ENCODE data around the gene MSI2. TPM values are rescaled to one million over a fixed set of nuclear protein-coding genes. Genes with fewer than 3 reads are reported as not detected.
A peak's percentile ranks its signal among the peaks of the same experiment; 100 is the strongest.

Gene MSI2
- total and polyA plus RNA-seq, 2 experiments from 2014 or later = 4.3 to 17.9 TPM

GRCh38 chr17:57605675-57606105, 349.4 kb downstream of the MSI2 start:
- DNase-seq = no peak
- Histone ChIP-seq H3K27me3 (replicated peaks; ENCODE audit: insufficient read depth) (no peaks in the 10 kb centered on the region), H3K27ac (no peak overlapping the region), H3K36me3 (ENCODE audit: low read depth) (no peaks in the 10 kb centered on the region), H3K9me3 (ENCODE audit: low read depth) (no peaks in the 10 kb centered on the region), H3K9ac (no peak overlapping the region), H3K9me2 (ENCODE audit: insufficient read depth) (no peaks in the 10 kb centered on the region), H3K4me1 (ENCODE audit: insufficient read depth) (no peaks in the 10 kb centered on the region; the same call in 1 of the 2 replicates), H3F3A (ENCODE audit: insufficient read depth) (no peaks in the 10 kb centered on the region), H3K4me3 (no peak overlapping the region), H2AFZ (no peak overlapping the region), H3K79me2 (ENCODE audit: insufficient read depth) (no peaks in the 10 kb centered on the region), H4K20me1 (ENCODE audit: insufficient read depth) (no peaks in the 10 kb centered on the region), H3K4me2 (ENCODE audit: unreplicated experiment) (no peak overlapping the region)
- TF ChIP-seq EZH2phosphoT487 (IDR thresholded peaks at IDR 0.05; ENCODE audit: insufficient read depth, low read depth) (no peak), EZH2 (IDR thresholded peaks at IDR 0.05; ENCODE audit: insufficient read depth, poor library complexity, severe bottlenecking) (no peak)
- in situ Hi-C loops (cut with MboI) = no loop called here
- 94 to 95% methylated on average over 5 of the region's 5 CpGs for WGBS, 2 experiments (ENCODE audit: low coverage in 1 of 2, low lambda C conversion rate in 2 of 2, missing lambda C conversion rate in 2 of 2)

- H3K9me2 ChIP-seq (ENCODE audit: insufficient read depth) = no peaks in the 10 kb centered on the region
- no peaks in the 10 kb centered on the region for H3K79me2 ChIP-seq (ENCODE audit: insufficient read depth)
- in situ Hi-C loops (cut with MboI) = no loop called here
- H2AFZ ChIP-seq = no peak overlapping the region
- H3K4me2 ChIP-seq (ENCODE audit: unreplicated experiment) = no peak overlapping the region
- 96 to 98% methylated on average over 6 of the region's 6 CpGs for WGBS, 2 experiments (ENCODE audit: low coverage in 1 of 2, low lambda C conversion rate in 2 of 2, missing lambda C conversion rate in 2 of 2)
- H3K27ac ChIP-seq = no peak overlapping the region
- no peaks in the 10 kb centered on the region for H4K20me1 ChIP-seq (ENCODE audit: insufficient read depth)
- H3K36me3 ChIP-seq (ENCODE audit: low read depth) = no peaks in the 10 kb centered on the region
- TF ChIP-seq EZH2phosphoT487 (IDR thresholded peaks at IDR 0.05; ENCODE audit: insufficient read depth, low read depth) (no peak), EZH2 (IDR thresholded peaks at IDR 0.05; ENCODE audit: insufficient read depth, poor library complexity, severe bottlenecking) (no peak)
- H3F3A ChIP-seq (ENCODE audit: insufficient read depth) = no peaks in the 10 kb centered on the region
- H3K4me3 ChIP-seq = no peak overlapping the region
- DNase-seq = no peak
- no peaks in the 10 kb centered on the region for H3K27me3 ChIP-seq (replicated peaks; ENCODE audit: insufficient read depth)
- H3K9ac ChIP-seq = no peak overlapping the region
- H3K4me1 ChIP-seq (ENCODE audit: insufficient read depth) = no peaks in the 10 kb centered on the region; the same call in 1 of the 2 replicates
- H3K9me3 ChIP-seq (ENCODE audit: low read depth) = no peaks in the 10 kb centered on the region
Measured at GRCh38 chr17:57606111-57606875, 350.0 kb downstream of the MSI2 start.

- WGBS, 2 experiments (ENCODE audit: low coverage in 1 of 2, low lambda C conversion rate in 2 of 2, missing lambda C conversion rate in 2 of 2) = 85 to 88% methylated on average over 12 of the region's 12 CpGs
- no peak overlapping the region for H3K27ac ChIP-seq
- no peak for TF ChIP-seq EZH2phosphoT487 (IDR thresholded peaks at IDR 0.05; ENCODE audit: insufficient read depth, low read depth)
Measured at GRCh38 chr17:57607553-57608120, 351.3 kb downstream of the MSI2 start.

GRCh38 chr17:57608369-57609124, 352.2 kb downstream of the MSI2 start:
- 86 to 93% methylated on average over 11 to 12 of the region's 12 CpGs for WGBS, 2 experiments (ENCODE audit: low coverage in 1 of 2, low lambda C conversion rate in 2 of 2, missing lambda C conversion rate in 2 of 2)
- Histone ChIP-seq H4K20me1 (ENCODE audit: insufficient read depth) (no peaks in the 10 kb centered on the region), H2AFZ (no peak overlapping the region), H3K4me3 (no peak overlapping the region), H3K36me3 (ENCODE audit: low read depth) (no peaks in the 10 kb centered on the region), H3K4me1 (ENCODE audit: insufficient read depth) (no peaks in the 10 kb centered on the region; the same call in 1 of the 2 replicates), H3K9me2 (ENCODE audit: insufficient read depth) (no peaks in the 10 kb centered on the region), H3K27me3 (replicated peaks; ENCODE audit: insufficient read depth) (no peaks in the 10 kb centered on the region), H3K4me2 (ENCODE audit: unreplicated experiment) (no peak overlapping the region), H3K27ac (no peak overlapping the region), H3K79me2 (ENCODE audit: insufficient read depth) (no peaks in the 10 kb centered on the region), H3K9ac (no peak overlapping the region), H3F3A (ENCODE audit: insufficient read depth) (no peaks in the 10 kb centered on the region), H3K9me3 (ENCODE audit: low read depth) (no peaks in the 10 kb centered on the region)
- in situ Hi-C loops (cut with MboI) = no loop called here
- no peak for TF ChIP-seq EZH2 (IDR thresholded peaks at IDR 0.05; ENCODE audit: insufficient read depth, poor library complexity, severe bottlenecking)
- no peak for DNase-seq

More at GRCh38 chr17:57607553-57608120, 351.3 kb downstream of the MSI2 start:
- Histone ChIP-seq H3K4me1 (ENCODE audit: insufficient read depth) (no peaks in the 10 kb centered on the region; the same call in 1 of the 2 replicates), H4K20me1 (ENCODE audit: insufficient read depth) (no peaks in the 10 kb centered on the region), H3K9ac (no peak overlapping the region), H3K9me2 (ENCODE audit: insufficient read depth) (no peaks in the 10 kb centered on the region), H3K27me3 (replicated peaks; ENCODE audit: insufficient read depth) (no peaks in the 10 kb centered on the region), H3K79me2 (ENCODE audit: insufficient read depth) (no peaks in the 10 kb centered on the region), H3F3A (ENCODE audit: insufficient read depth) (no peaks in the 10 kb centered on the region), H3K4me3 (no peak overlapping the region), H3K4me2 (ENCODE audit: unreplicated experiment) (no peak overlapping the region), H3K9me3 (ENCODE audit: low read depth) (no peaks in the 10 kb centered on the region), H2AFZ (no peak overlapping the region), H3K36me3 (ENCODE audit: low read depth) (no peaks in the 10 kb centered on the region)
- in situ Hi-C loops (cut with MboI) = no loop called here
- peak; percentile 33 for DNase-seq

Measured in GM23248 (cell line).